GM13976 (cell line): ENCODE data around the gene SHC3.

Source experiments
- DNase-seq: peaks from one replicate; pipeline ENCODE4 v3.0.0; 2012; ENCODE audit warnings: low spot score
- CTCF ChIP-seq: IDR thresholded peaks from 2 replicates; pipeline ENCODE4 v1.5.1; 2012; ENCODE audit warnings: borderline replicate concordance, mild to moderate bottlenecking; ENCODE audit not compliant: insufficient read depth; ENCODE audit errors: extremely low read depth, missing control alignments, control extremely low read depth
- in situ Hi-C: fragments of 300-500 bp; cut with MboI; formaldehyde crosslinking; loops from one replicate; pipeline ENCODE4 v1.12.0; 2022; ENCODE audit warnings: low sequenced_read_pairs, mixed read lengths, inconsistent platforms; ENCODE audit not compliant: unreplicated experiment

SHC3 gene

DNA sequence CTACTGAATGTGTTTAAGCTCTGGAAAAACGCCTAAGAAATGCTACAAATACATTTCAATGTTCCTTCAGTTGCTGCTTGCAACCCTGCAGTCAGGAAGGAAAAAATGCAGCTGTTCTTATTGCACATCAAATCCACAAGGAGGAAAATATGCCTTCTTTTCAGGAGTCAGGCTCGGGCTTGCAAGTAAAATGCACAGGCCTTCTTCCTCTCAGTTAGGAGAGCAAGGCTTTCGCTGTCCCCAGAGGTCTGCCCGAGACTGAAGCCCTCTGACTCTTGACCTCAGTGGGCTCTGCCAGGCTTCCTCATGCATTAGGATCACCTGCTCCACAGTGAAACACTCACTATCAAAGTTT lies 899 bp upstream of the SHC3 start:
- no peak for DNase-seq

DNA sequence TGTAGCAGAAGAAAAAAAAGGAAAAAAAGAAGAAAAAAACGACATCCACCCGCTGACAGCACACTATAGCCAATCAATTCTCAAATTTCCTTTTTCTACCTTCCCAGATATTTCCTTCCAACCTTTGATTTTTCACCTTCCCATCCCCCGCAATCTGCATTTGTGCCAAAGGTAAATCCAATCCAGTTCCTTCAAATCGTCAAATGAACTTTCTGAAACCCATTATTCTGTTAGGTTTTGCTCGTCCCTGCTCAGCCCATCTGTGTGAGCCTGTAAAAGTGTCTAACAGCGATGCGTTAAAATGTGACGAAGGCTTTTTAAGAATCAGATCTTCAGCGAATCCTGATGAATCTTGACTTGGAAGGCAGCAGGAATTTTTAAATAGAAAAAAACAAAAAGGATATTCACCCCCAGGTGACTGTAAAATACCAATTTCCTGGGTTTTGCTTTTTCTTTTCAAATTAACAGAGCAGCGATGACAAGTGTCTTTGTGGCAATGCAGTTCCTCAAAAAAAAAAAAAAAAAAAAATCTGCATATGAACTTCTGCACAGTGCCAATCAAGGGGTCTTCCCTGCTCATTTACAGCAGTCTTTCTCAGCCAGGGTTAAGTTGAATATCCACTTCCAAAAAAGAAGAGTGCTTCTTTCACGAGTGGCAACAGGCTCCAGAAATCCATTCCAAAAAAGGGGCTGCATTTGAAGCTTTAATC lies 367 bp upstream of the SHC3 start:
- no peak for TF ChIP-seq CTCF
- DNase-seq = no peak
- in situ Hi-C loops = no loop called here

More for the DNA sequence above, 899 bp upstream of the SHC3 start:
- in situ Hi-C loops = no loop called here
- no peak for TF ChIP-seq CTCF

DNA sequence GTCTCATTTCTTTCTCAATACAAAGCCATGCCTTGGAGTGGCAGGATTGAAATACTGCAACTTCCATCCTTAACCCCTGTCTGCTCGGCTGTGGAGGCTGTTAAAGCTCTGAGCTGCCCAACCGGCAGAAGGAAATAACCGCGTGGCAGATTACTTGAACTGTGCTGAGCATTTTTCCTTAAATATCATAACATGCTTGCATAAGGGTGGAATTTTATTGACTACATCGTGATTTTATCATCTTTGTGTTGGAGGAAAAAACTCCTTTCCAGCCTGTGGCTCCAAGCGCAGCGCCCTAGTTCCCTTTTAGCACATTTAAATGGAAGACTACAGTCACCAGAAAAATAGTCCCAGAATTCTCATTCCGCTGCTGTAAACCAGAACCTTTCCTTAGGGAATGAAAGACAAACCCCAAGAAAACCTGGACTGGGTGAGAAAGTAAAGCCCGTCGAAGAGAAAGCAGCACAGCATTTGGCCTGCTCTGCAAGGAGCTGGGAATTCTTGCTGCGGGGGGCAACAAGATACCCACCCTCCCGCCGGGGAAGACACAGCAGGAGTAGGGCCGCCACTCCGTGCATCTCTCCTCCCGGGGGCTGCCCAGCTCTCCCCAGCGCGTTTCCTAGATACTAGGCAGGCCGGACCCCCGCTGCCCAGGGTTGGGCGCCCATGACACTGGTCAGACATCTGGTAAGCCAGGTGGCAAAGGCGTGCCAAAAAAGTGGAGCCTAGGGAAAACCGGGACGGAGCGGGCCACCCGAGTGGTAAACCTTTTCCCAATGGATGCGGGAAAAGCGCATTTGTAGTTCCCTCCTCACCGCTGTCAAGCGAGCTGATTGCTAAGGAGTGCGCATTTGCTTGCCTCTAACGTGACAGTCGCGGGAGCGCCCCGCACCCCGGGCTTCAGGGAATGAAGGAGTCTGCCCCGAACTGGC lies 1.3 kb downstream of the SHC3 start:
- in situ Hi-C loops = no loop called here
- no peak for TF ChIP-seq CTCF
- DNase-seq = no peak

DNA sequence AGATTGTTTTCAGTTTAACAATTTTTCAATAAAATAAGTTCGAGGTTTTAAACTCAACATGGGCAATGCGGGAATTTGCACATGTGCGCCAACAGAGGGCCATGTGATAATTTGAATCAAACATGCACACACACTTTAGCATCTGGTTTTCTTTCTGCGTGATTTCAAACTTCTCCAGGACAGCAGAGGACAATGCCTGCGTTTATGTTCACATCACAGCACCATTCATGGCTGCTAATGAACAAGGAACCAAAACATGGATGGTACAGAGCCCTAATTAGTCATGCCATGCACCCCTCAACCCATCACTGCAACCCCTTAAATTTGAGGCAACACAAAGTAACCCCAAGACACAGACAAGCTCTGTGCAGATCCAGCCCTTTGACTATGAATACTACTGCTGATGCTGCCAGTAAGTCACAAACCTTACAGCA lies 2.8 kb downstream of the SHC3 start:
- DNase-seq = no peak
- no peak for TF ChIP-seq CTCF
- in situ Hi-C loops = no loop called here

- in situ Hi-C loops = no loop called here
- DNase-seq = no peak
- TF ChIP-seq CTCF = no peak
Observed at GRCh38 chr9:89174291-89174690, 4.3 kb downstream of the SHC3 start.

GRCh38 chr9:89173072-89173471 lies 5.5 kb downstream of the SHC3 start:
- DNase-seq = no peak
- no peak for TF ChIP-seq CTCF
- in situ Hi-C loops = no loop called here
